ENCODE measurements around the gene MUC5AC. TPM values are rescaled to one million over a fixed set of nuclear protein-coding genes. Genes with fewer than 3 reads are reported as not detected.
"Not testable (repeated sequence)": the region's sequence is repeated elsewhere in the genome, so short reads cannot be mapped to it uniquely, and the experiment has no call there.

The MUC5AC gene
- total RNA-seq, 1 experiment from 2014 or later: not detected

DNA sequence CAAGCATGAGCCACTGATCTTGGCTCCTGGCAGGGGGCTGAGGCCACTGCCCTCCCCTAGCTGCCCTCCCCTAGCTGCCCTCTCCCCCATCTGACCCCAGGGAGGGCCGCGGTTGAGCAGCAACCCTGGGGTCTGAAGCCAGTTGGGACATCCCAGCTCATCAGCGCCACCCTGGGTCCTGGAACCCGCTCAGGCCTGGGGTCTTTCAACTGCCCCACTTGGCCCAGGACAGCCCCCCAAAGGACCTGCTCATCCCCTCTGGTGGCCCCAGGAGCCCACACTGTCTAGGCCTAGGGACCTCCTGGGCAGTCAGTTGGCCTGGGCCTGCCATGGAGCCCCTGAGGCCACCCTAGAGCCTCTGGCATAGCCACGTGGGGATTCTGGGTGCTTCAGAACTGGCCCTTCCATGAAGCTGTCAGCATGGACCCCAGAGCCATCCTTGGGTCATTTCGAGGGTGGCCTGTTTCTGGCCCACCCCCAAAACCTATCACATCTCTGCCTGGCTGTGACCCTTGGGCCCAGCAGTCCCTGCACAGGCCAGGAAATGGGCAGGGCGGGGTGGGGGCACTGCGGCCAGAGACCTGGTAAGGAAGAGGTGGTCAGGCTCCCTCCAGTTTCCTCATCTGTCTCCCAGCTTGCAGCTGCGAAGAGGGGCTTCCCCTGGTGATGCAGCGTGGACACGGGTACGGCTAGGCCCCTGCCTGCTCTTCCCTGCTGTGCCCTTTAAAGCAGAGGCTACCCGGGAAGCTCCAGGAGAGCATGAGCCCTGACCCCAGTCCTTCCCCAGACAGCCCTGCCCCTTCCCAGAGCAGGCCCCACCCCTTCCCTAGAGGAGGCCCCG is 45.2 kb upstream of the MUC5AC start:
- no peak overlapping the region for H3K27ac ChIP-seq (ENCODE audit: low read depth, low read length, poor library complexity, severe bottlenecking)
- H3K27me3 ChIP-seq (replicated peaks; ENCODE audit: insufficient read depth, low read depth, low read length, poor library complexity): no peaks in the 10 kb centered on the region
- ChIA-PET POLR2A (ENCODE audit: low non-redundant PET) (no interaction called here), CTCF (no interaction called here)
- TF ChIP-seq CTCF (conservative IDR thresholded peaks at IDR 0.05; ENCODE audit: low read depth, low read length): no peak
- no peak for TF ChIP-seq EZH2 (IDR thresholded peaks at IDR 0.05; ENCODE audit: borderline replicate concordance, low read depth, low read length, poor library complexity, severe bottlenecking)
- no peaks in the 10 kb centered on the region for H3K4me1 ChIP-seq (ENCODE audit: insufficient read depth, low read length, poor library complexity, severe bottlenecking)
- BruUV-seq (replicated peaks): no TSS peak
- H3K4me3 ChIP-seq (ENCODE audit: low read depth, low read length, poor library complexity, severe bottlenecking): no peak overlapping the region
- no peak for DNase-seq (ENCODE audit: low spot score)
- no peaks in the 10 kb centered on the region for H3K36me3 ChIP-seq (ENCODE audit: insufficient read depth, low read length, poor library complexity, severe bottlenecking)
- intact Hi-C loops (cut with micrococcal nuclease; ENCODE audit: unreplicated experiment): no loop called here
- H3K9me3 ChIP-seq (ENCODE audit: low read depth, low read length, poor library complexity, severe bottlenecking): no peaks in the 10 kb centered on the region

GRCh38 chr11:1113405-1114201 is 44.1 kb upstream of the MUC5AC start:
- TF ChIP-seq EZH2 (IDR thresholded peaks at IDR 0.05; ENCODE audit: borderline replicate concordance, low read depth, low read length, poor library complexity, severe bottlenecking): no peak
- no peak for TF ChIP-seq CTCF (conservative IDR thresholded peaks at IDR 0.05; ENCODE audit: low read depth, low read length)
- no peaks in the 10 kb centered on the region for H3K36me3 ChIP-seq (ENCODE audit: insufficient read depth, low read length, poor library complexity, severe bottlenecking)
- no peak overlapping the region for H3K27ac ChIP-seq (ENCODE audit: low read depth, low read length, poor library complexity, severe bottlenecking)
- BruUV-seq (replicated peaks): no TSS peak
- H3K4me1 ChIP-seq (ENCODE audit: insufficient read depth, low read length, poor library complexity, severe bottlenecking): no peaks in the 10 kb centered on the region
- DNase-seq (ENCODE audit: low spot score): no peak
- ChIA-PET POLR2A (ENCODE audit: low non-redundant PET) (no interaction called here), CTCF (no interaction called here)
- intact Hi-C loops (cut with micrococcal nuclease; ENCODE audit: unreplicated experiment): no loop called here
- no peaks in the 10 kb centered on the region for H3K27me3 ChIP-seq (replicated peaks; ENCODE audit: insufficient read depth, low read depth, low read length, poor library complexity)
- H3K9me3 ChIP-seq (ENCODE audit: low read depth, low read length, poor library complexity, severe bottlenecking): no peaks in the 10 kb centered on the region
- no peak overlapping the region for H3K4me3 ChIP-seq (ENCODE audit: low read depth, low read length, poor library complexity, severe bottlenecking)

DNA sequence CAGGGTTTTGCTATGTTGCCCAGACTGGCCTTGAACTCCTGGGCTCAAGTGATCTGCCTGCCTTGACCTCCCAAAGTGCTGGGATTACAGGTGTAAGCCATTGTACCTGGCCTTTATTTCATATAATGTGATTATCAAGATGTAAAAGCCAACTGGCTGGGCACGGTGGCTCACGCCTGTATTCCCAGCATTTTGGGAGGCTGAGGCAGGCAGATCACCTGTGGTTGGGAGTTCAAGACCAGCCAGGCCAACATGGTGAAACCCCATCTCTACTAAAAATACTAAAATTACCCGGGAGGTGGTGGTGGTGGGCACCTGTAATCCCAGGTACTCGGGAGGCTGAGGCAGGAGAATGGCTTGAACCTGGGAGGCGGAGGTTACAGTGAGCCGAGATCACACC is 42.5 kb upstream of the MUC5AC start:
- DNase-seq (ENCODE audit: low spot score); BruUV-seq (replicated peaks); POLR2A ChIA-PET (ENCODE audit: low non-redundant PET); H3K36me3 ChIP-seq (ENCODE audit: insufficient read depth, low read length, poor library complexity, severe bottlenecking); H3K4me1 ChIP-seq (ENCODE audit: insufficient read depth, low read length, poor library complexity, severe bottlenecking); CTCF ChIA-PET; H3K27ac ChIP-seq (ENCODE audit: low read depth, low read length, poor library complexity, severe bottlenecking); H3K4me3 ChIP-seq (ENCODE audit: low read depth, low read length, poor library complexity, severe bottlenecking); H3K27me3 ChIP-seq (replicated peaks; ENCODE audit: insufficient read depth, low read depth, low read length, poor library complexity); H3K9me3 ChIP-seq (ENCODE audit: low read depth, low read length, poor library complexity, severe bottlenecking); intact Hi-C loops (cut with micrococcal nuclease; ENCODE audit: unreplicated experiment): not testable (repeated sequence)
